Fibroblast of the aortic adventitia (primary cell): ENCODE data around the gene C16orf92. TPM values are rescaled to one million over a fixed set of nuclear protein-coding genes. Genes with fewer than 3 reads are reported as not detected.

ENCODE experiments used
- DNase-seq: peaks from one replicate; pipeline ENCODE4 v3.0.0-alpha.2; 2010; ENCODE audit warnings: low read depth
- H3K4me3 ChIP-seq: 2 replicates; pipeline ENCODE4 v1.5.1; 2011; ENCODE audit warnings: low read depth, mild to moderate bottlenecking, control low read depth, low read length, moderate library complexity
- total RNA-seq: library from RNA; depleted of rRNA; stranded (reverse); fragments of >200 nt; gene quantifications from 2 replicates; pipeline ENCODE4 v1.2.3, GENCODE V29; 2012; ENCODE audit warnings: low replicate concordance
- TF ChIP-seq, protein P1 (sequence below): IDR thresholded peaks from 2 replicates; pipeline ENCODE4 v1.5.1; 2011; ENCODE audit warnings: mild to moderate bottlenecking, low read length, control low read depth, inconsistent platforms; ENCODE audit not compliant: insufficient read depth

Gene C16orf92
- total RNA-seq, 1 donor: not detected

DNA sequence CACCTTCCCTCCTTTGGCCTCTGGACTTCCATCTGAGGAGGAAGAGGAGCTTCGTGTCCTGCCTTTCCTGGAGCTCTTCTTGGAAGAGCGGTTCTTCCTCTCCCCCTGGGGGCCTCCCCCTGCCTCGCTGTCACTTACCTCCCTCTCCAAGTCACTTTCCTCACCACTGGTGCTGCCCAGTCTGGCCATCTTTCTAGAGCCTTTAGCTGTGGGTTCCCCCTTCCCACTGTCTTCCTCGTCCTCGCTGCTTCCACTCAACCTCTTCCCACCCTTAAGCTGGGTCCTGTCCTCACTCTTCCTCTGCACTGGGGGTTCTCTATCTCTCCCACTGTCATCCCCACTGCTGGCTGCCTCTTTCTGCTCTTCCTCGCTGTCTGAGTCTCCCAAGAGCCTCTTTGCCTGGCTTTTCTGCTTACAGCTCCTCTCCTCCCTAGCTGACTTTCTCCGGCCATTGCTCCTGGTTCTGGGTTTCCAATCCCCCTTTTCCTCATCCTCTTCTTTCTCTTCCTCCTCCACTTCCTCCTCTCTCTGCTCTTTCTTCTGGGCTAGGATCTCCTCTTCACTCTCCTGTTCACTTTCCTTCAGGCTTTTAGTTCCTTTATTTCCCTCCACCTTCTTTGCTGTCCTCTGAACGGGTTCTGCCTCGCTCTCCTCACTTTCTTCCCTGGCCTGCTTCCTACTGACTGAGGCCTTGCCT lies 28.9 kb upstream of the C16orf92 start:
- no peak for DNase-seq
- no peak overlapping the region for H3K4me3 ChIP-seq
- TF ChIP-seq, protein P1, sequence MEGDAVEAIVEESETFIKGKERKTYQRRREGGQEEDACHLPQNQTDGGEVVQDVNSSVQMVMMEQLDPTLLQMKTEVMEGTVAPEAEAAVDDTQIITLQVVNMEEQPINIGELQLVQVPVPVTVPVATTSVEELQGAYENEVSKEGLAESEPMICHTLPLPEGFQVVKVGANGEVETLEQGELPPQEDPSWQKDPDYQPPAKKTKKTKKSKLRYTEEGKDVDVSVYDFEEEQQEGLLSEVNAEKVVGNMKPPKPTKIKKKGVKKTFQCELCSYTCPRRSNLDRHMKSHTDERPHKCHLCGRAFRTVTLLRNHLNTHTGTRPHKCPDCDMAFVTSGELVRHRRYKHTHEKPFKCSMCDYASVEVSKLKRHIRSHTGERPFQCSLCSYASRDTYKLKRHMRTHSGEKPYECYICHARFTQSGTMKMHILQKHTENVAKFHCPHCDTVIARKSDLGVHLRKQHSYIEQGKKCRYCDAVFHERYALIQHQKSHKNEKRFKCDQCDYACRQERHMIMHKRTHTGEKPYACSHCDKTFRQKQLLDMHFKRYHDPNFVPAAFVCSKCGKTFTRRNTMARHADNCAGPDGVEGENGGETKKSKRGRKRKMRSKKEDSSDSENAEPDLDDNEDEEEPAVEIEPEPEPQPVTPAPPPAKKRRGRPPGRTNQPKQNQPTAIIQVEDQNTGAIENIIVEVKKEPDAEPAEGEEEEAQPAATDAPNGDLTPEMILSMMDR: no peak

DNA sequence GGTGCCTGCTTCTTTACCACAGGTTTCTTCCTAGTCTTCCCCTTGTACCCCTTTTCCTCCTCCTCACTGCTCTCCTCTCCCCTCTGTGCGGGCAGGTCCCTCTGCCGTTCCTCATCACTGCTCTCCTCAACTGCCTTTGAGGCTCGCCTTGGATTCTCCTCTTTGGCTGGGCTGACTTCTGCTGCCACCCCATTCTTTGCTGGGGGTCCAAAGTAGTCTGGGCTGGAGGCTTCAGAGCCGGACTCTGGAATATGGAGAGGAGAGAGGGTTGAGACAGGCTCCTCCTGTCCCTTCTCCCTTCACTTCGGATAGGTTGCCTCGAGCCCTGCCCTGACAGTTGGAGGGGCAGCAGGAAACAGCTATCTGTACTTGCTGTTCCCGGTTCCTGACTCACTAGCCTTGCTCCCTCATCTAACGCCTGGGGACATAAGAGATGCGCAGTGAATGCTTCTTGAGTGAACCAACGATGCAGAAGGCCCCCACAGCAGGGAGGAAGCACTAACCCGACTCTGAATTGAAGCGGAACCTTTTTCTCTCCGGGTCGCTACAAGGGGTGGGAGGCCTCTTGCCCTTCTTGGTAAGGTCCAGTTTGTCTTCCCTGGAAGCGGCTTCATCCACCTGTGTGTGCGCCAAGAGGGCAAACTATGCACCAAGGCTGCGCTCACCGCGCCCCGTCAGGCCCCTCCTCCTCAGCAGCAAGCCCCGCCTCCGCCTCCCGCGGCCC lies 28.2 kb upstream of the C16orf92 start:
- TF ChIP-seq, protein P1: no peak
- DNase-seq: peak; percentile 37
- H3K4me3 ChIP-seq: peak overlapping the region; percentile 93

DNA sequence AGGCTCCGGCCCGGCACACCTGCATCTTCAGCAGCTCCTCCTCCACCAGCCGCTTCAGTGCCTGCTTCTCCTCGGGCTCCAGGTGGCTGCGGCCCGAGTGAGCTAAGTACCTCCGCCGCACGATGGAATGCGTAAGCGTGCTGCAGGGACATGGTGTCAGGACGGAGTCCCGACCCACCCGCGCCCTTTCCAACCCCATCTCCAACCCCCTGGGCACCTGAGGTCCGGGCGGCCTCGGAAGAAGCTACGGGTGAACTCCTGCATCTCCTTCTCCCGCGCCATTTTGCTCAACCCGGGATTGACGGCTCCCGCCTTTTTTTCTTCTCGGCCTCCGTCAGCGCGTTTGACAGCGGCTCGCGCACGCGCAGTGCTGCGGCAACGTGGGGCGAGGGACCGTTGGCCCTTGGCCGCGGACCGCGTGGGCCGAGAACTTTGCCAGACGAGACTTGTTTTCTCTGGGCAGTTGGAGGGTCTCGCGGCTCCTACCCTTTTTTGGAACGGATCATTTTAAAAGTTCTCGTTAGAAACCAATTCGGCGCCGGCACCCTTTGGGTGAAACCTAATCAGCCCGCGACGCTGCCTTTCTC lies 27.6 kb upstream of the C16orf92 start, which contains the start of gene HIRIP3:
HIRIP3 (minus strand) TSS at position 294 of the 587 bp plus-strand sequence; CDS start at position 282, 12 bp downstream.
- H3K4me3 ChIP-seq: peak within 1 kb of the TSS; percentile 93
- no peak for DNase-seq
- TF ChIP-seq, protein P1: no peak

DNA sequence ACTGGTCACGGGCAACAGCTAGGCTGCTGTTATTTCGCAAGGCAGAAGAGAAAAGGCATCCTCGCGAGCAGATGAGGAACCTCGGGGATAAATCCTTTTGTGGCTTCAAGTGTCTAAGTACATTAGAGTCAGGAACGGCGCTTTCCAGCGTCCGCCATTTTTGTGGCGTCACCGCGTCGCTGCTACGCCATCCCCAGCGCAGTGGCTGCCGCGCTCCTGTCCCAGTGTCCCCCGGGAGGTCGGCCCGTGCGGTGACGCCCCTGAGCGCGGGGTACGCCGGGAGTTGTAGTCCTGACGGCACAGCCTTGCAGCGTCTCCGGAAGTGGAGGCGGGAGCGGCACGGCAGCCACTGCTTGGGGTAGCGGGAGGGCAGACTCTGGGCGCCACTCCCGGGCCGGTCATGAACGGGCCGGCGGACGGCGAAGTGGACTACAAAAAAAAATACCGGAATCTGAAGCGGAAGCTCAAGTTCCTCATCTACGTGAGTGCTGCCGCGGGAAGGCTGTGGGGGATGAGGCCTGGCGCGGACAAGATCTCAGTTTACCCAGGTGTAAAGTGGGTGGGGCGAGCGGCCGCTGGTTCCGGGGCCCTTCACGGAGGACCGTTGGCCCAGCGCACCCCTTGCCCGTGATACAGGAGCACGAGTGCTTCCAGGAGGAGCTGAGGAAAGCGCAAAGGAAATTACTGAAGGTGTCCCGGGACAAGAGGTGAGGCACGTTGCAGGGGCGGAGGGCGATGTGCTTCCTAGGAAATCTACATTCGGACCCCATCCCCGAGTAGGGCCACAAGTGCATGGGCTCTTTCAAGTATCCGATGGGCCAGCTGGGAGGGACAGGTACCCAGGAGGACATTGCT lies 26.9 kb upstream of the C16orf92 start, which contains the start of gene INO80E:
INO80E (plus strand) TSS at position 331 of the 855 bp plus-strand sequence; CDS start at position 401, 70 bp downstream.
- peak within 1 kb of the TSS; percentile 93 for H3K4me3 ChIP-seq
- TF ChIP-seq, protein P1: no peak
- DNase-seq: peak; percentile 91

DNA sequence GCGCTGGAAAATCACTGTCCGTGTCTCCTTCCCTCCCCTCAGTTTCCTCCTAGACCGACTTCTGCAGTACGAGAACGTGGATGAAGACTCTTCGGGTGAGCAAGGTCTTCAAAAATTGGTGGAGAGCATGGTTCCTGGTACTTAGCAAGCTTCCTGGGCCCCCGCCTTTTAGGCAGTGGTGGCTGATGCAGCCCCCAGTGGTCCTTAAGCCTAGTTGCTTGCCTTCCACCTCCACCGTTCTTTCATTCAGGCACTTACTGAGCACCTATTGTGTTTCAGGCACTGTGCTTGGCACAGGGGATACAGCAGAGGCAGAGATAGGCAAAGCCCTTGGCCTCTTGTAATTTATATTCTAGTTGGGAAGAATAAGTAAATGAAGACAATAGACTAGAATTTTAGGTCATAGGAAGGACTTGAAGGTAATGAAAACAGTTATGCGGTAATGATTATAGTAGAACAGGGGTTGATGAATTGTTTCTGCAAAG lies 26.2 kb upstream of the C16orf92 start:
- no peak for DNase-seq
- TF ChIP-seq, protein P1: no peak
- peak overlapping the region; percentile 93 for H3K4me3 ChIP-seq

DNA sequence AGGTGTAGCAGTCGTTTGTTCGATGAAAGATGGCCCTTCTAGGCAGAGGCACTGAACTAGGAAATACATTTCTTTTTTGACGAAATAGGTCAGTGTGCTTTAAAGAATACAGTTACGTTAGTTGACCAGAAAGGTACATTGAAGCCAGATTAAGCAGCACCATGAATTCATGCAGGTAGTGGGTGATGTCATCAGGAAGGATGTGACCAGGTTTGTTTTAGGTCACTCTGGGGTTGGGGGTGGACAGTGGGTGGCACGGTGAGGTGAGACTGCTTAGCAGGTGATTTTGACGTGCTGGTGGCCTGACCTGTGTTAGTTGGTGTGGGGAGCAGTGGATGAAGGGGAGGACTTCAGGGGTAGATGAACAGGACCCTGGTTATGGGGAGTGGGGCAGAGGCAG lies 23.4 kb upstream of the C16orf92 start:
- no peak for DNase-seq
- TF ChIP-seq, protein P1: no peak
- H3K4me3 ChIP-seq: no peak overlapping the region
